ENCODE results near the gene NOC2L. TPM values are rescaled to one million over a fixed set of nuclear protein-coding genes. Genes with fewer than 3 reads are reported as not detected.

NOC2L gene
- total RNA-seq, 1 donor from 2014 or later: 33.2 TPM

GRCh38 chr1:941588-942383, 17.3 kb downstream of the NOC2L start:
- TF ChIP-seq CTCF (IDR thresholded peaks at IDR 0.05): no peak
- Histone ChIP-seq H3K4me3 (peak overlapping the region; percentile 50 to 62), H3K36me3 (peaks cover 5 to 19% of the 10 kb centered on the region in 2 donors), H3K9me3 (no peaks in the 10 kb centered on the region), H3K27me3 (peaks cover 12% of the 10 kb centered on the region), H3K27ac (peak overlapping the region; percentile 56 to 70), H3K4me1 (peaks cover 13 to 21% of the 10 kb centered on the region in 2 donors)
- DNase-seq (ENCODE audit: low spot score in 2 of 2): peak in 1 of 2 donors; percentile 85
- intact Hi-C loops (cut with DNase I): loop anchor here (2.0 kb wide), 1 partner anchor 17 kb away; the partner anchor contains the start of gene NOC2L

- intact Hi-C loops (cut with DNase I): loop anchor here (2.0 kb wide), 1 partner anchor 18 kb away; the partner anchor contains the start of gene NOC2L
- Histone ChIP-seq H3K27ac (peak overlapping the region; percentile 53 to 70), H3K4me3 (peak overlapping the region; percentile 48 to 62), H3K9me3 (no peaks in the 10 kb centered on the region), H3K36me3 (peaks cover 5 to 13% of the 10 kb centered on the region in 2 donors), H3K4me1 (peaks cover 13 to 21% of the 10 kb centered on the region in 2 donors), H3K27me3 (peaks cover 12% of the 10 kb centered on the region)
- DNase-seq (ENCODE audit: low spot score in 2 of 2): no peak
- no peak for TF ChIP-seq CTCF (IDR thresholded peaks at IDR 0.05)
Measured at GRCh38 chr1:941015-941587, 18.0 kb downstream of the NOC2L start.

GRCh38 chr1:940107-941014, 18.7 kb downstream of the NOC2L start:
- H3K27me3 ChIP-seq: peaks cover 12% of the 10 kb centered on the region
- intact Hi-C loops (cut with DNase I): loop anchor here (1.0 to 2.0 kb wide), 2 partner anchors 15 to 18 kb away; partner anchors contain the start of gene NOC2L
- peak in 1 of 2 donors; percentile 81 for DNase-seq (ENCODE audit: low spot score in 2 of 2)

GRCh38 chr1:939511-940106, 19.4 kb downstream of the NOC2L start:
- DNase-seq (ENCODE audit: low spot score in 2 of 2): no peak
- Histone ChIP-seq H3K4me3 (peak overlapping the region; percentile 48 to 62), H3K27ac (no peak overlapping the region), H3K4me1 (peaks cover 13 to 21% of the 10 kb centered on the region in 2 donors), H3K36me3 (no peaks in the 10 kb centered on the region), H3K9me3 (no peaks in the 10 kb centered on the region), H3K27me3 (peaks cover 12% of the 10 kb centered on the region)
- intact Hi-C loops (cut with DNase I): loop anchor here (1.0 to 2.0 kb wide), 3 partner anchors 14 to 35 kb away; partner anchors contain the start of gene NOC2L
- no peak for TF ChIP-seq CTCF (IDR thresholded peaks at IDR 0.05)

More at GRCh38 chr1:940107-941014, 18.7 kb downstream of the NOC2L start:
- Histone ChIP-seq H3K4me1 (peaks cover 13 to 21% of the 10 kb centered on the region in 2 donors), H3K9me3 (no peaks in the 10 kb centered on the region), H3K27ac (peak overlapping the region; percentile 53 to 70), H3K4me3 (peak overlapping the region; percentile 48 to 62), H3K36me3 (peaks cover 5 to 7% of the 10 kb centered on the region in 2 donors)
- TF ChIP-seq CTCF (IDR thresholded peaks at IDR 0.05): no peak
